ENCODE measurements around the gene ENG.

ENG gene

DNA sequence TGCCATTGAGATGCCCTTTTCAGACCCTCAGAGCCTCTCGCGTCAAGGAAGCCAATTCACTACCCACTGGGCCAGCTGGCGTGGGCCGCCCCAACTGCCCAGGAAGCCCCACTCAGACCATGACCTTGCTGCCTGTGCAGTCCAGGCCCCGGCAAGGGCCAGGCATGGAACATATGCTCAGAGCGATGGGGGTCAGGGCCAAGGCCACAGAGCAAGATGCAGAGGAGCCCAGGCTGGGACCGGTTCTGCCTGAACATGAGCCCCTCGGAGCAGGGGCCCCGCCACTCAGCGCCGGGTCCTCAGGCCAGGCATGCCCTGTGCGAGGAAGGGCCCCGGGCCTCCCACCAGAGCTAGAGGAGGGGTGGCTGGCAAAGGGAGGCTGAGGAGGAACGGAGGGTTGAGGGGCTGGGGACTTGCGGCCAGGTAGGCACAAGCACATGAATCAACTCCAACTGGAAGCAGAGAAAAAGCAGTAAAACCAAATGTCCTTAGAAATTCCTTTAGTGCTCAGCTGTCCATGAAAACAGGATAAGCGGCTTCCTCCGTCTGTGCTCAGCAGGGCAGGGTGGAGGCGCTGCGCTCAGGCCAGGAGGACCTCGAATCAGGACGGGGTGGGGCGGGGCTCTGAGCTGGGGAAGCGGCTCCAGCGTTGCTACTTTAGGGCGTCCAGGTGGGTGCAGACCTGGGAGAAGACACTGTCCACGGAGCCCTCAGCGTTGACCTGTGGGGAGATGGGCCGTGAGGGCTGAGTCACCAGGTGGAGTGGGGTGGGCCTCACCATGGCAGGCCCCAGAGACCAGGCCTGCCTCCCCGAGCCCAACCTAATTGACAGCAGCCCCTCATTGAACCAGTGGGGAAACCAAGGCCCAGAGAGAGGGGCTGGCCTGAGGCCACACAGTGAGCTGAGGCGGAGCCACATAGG is 13.2 kb upstream of the ENG start:
- TF ChIP-seq, protein P1, sequence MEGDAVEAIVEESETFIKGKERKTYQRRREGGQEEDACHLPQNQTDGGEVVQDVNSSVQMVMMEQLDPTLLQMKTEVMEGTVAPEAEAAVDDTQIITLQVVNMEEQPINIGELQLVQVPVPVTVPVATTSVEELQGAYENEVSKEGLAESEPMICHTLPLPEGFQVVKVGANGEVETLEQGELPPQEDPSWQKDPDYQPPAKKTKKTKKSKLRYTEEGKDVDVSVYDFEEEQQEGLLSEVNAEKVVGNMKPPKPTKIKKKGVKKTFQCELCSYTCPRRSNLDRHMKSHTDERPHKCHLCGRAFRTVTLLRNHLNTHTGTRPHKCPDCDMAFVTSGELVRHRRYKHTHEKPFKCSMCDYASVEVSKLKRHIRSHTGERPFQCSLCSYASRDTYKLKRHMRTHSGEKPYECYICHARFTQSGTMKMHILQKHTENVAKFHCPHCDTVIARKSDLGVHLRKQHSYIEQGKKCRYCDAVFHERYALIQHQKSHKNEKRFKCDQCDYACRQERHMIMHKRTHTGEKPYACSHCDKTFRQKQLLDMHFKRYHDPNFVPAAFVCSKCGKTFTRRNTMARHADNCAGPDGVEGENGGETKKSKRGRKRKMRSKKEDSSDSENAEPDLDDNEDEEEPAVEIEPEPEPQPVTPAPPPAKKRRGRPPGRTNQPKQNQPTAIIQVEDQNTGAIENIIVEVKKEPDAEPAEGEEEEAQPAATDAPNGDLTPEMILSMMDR (IDR thresholded peaks at IDR 0.05; ENCODE audit: low read depth, low read length): no peak
- H3K4me3 ChIP-seq (ENCODE audit: low read depth, low read length): no peak overlapping the region

DNA sequence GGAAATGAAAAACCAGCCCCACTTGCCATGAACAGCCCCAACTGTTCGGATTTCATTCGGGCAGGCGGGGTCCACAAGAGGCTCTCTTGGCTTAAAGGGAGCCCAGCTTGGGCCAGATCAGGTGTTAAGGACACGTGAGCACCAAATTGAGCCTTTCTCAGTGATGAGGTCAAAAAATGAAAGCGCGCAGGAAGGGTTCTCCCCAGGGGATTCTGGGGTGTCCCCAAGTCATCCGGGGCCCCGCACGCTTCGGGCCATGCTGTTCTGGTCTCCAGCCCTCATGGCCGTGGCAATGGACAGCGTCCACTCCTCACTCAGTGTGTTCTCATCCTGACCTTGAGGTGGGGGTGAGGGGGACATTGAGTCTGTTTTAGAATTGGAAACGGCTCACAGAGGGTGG is 12.1 kb upstream of the ENG start:
- TF ChIP-seq, protein P1 (IDR thresholded peaks at IDR 0.05; ENCODE audit: low read depth, low read length): no peak
- H3K4me3 ChIP-seq (ENCODE audit: low read depth, low read length): no peak overlapping the region

DNA sequence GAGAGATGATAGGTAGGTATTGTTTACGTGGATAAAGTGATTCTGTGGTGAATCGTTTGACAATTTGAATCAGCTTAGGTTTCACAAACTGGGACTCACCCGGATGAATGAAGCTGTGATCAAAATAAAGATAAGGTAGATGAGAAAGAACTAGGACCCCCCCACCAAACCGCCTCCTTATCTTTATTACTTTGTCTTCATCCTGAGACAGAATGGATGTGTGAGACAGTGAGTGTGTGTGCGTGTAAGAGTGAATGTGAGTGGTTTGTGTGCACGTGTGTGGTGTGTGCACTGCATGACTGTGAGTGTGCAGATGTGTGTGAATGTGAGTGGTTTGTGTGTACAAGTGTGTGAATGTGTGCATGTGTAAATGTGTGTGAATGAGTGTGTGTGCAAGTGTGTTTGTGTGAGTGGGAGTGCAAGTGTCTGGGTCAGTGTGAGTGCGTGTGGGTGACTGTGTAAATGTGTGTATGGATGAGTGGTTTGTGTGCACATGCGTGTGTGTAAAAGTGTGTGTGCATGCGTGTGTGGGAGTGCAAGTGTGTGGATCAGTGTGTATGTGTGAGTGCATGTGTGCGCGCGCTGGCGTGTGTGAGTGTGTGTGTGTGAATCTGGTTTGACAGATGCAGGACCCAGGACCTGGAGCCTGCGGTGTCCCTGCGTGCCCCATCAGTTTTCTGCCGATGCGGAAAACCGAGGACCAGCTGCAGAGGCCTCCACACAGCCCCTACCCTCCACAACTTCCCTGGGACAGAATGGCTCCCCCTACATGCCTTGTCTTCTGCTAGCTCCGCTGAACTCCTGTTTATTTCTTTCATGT is 11.4 kb upstream of the ENG start:
- TF ChIP-seq, protein P1 (IDR thresholded peaks at IDR 0.05; ENCODE audit: low read depth, low read length): no peak
- no peak overlapping the region for H3K4me3 ChIP-seq (ENCODE audit: low read depth, low read length)

DNA sequence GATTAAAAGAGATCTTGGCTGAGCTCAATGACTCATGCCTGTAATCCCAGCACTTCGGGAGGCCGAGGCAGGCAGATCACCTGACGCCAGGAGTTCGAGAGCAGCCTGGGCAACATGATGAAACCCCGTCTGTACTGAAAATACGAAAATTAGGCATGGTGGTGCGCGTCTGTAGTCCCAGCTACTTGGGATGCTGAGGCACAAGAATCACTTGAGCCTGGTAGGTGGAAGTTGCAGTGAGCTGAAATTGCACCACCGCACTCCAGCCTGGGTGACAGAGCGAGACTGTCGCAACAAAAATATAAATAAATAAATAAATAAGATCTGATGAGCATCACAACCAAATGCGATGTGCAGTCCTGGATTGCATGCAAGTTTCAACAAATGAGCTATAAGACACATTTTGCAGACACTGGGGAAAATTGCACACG is 8.7 kb upstream of the ENG start:
- no peak overlapping the region for H3K4me3 ChIP-seq (ENCODE audit: low read depth, low read length)
- TF ChIP-seq, protein P1 (IDR thresholded peaks at IDR 0.05; ENCODE audit: low read depth, low read length): no peak

DNA sequence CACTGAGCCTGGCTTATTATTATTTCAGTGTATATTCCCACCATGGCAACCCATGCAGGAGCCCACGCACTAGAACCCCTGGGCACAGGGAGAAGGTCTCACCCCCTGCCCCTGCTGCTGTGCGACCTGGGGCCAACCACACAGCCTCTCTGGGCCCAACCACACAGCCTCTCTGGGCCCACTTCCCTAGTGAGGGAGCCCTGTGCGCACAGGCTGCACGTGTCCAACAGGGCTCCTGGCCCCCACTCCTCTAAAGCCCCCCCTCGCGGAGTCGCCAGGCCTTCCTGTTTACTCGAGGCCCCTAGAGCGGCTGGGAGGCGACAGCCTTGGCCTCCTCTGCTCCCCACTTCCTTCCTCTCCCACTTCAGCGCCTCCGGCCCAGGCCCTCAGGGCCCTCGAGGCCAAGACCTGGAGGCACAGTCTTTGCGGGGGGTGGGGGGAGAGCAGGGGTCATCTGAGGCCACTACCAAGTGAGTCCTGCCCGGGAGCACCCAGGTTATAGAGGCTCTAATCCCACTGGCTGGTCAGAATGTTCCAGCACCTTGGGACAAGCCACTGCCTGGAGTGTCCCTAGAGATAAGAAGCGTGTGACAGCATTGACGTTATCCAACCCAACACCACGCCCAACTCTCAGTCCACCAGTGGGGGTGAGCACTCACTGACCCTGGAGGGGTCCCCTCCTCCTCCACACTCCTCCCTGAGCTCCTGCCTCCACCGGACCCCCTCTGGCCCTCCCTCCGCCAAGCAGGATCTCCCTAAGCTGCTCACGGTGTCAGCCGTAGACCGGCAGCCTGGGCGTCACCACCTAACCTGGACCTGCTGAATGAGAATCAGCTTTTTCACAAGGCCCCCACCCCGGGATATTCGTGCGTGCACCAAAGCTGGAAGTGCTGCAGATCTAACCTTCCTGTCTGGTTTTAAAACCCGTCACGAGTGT is 7.9 kb upstream of the ENG start:
- no peak overlapping the region for H3K4me3 ChIP-seq (ENCODE audit: low read depth, low read length)
- TF ChIP-seq, protein P1 (IDR thresholded peaks at IDR 0.05; ENCODE audit: low read depth, low read length): no peak

DNA sequence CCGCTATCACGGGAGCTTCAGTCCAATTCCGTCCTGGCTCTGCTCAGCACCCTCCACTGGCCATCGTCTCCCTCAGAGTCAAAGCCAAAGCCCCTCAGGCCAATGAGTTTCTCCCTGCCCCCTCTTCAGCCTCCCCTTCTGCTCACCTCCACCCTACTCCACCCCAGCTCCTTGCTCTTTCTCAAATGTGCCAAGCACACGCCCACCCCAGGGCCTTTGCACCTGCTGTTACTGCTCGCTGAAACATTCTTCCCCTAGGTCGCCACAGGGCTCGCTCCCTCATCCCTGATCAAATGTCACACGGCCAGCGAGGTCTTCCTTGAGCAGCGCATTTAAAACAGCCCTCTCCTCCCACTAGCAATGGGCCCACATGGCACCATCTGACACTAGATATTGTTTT is 6.3 kb upstream of the ENG start:
- TF ChIP-seq, protein P1 (IDR thresholded peaks at IDR 0.05; ENCODE audit: low read depth, low read length): no peak
- no peak overlapping the region for H3K4me3 ChIP-seq (ENCODE audit: low read depth, low read length)

All from WI38 (cell line).